HG02970 (cell line): ENCODE results near the gene PLB1.

Source experiments
- ATAC-seq: cut with Tn5 transposase; IDR thresholded peaks from one replicate; pipeline ENCODE4 v1.9.1; 2021; ENCODE audit warnings: mild to moderate bottlenecking, moderate library complexity, moderate number of reproducible peaks; ENCODE audit not compliant: unreplicated experiment, low FRiP score

Gene PLB1

GRCh38 chr2:28678175-28678855, 182.5 kb downstream of the PLB1 start:
- ATAC-seq: no peak

DNA sequence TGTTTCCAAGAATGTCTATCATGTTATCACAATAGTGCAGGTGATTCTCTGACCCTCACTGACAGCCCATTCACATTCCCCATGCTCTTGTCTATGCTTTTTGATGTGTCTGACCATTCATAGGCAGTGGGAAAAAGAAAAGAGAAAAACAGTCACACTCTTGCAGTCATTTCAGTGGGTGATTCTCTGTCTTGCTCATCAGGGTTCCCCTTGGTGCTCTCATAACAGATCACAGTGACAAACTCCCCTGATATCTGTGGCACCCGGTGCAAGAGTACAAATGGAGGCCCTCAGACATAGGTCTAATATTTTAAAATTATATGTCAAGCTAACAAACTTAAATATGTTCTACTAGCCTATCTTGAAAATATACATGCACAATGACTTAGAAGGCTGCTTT, 183.1 kb downstream of the PLB1 start:
- no peak for ATAC-seq

- ATAC-seq: no peak
These were observed 184.8 kb downstream of the PLB1 start for GRCh38 chr2:28680657-28681056.

GRCh38 chr2:28681158-28681571, 185.3 kb downstream of the PLB1 start:
- peak; percentile 55 for ATAC-seq

GRCh38 chr2:28681606-28682005, 185.7 kb downstream of the PLB1 start:
- no peak for ATAC-seq

GRCh38 chr2:28683100-28683706, 187.3 kb downstream of the PLB1 start:
- no peak for ATAC-seq

DNA sequence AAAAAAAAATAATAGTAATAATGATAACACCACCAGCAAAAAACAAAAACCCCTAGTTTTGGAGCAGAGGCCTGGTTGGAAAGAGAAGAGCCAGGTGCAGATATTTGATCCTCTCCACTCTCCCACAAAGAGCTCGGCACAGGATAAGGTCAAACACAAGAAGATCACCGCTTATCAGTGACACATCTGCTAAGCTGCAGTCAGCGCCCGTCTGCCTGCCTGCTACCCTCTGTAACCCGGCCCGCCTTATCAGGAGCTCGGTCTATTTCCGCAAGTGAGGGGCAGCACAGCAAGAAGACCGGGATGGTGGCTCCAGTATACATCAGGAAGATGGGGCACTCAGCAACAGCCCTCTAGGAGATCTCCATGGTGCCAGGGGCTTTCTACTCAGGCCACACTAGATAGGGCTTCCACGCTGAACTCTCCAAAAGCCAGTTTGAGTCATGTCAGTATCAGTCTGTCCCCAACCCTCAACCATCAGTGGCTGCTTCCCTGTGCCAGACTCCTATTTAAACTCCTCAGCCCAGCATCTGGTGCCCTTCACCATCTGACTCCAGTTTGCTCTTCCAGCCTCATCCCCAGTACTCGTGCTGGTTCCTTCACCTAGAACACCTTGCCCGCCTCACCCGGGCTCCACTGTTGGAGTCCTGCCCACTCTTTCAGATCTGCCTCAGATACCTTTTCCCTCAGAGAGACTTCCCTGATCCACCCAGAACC, 188.4 kb downstream of the PLB1 start:
- ATAC-seq: no peak

DNA sequence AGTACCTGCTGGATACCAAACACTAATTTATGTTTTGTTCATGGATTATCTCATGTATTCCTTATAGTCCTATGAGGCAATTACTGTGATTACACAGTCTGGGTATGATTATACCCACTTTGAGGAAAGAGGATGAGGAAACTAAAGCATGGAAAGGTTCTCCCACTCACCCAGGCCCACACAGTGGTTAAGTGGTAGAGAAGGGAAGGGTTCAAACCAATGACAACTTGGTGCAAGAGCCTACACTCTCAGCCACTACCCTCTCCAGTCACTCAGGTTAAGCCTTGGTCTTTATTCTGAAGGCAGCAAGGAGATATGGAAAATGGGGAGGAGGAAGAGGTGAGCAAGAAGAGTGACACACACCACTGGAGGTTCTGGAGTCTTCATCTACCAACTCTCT, 191.3 kb downstream of the PLB1 start:
- no peak for ATAC-seq

- ATAC-seq: no peak
These were observed 192.0 kb downstream of the PLB1 start for GRCh38 chr2:28687640-28688385.

GRCh38 chr2:28688818-28689217, 193.0 kb downstream of the PLB1 start:
- ATAC-seq: no peak

GRCh38 chr2:28689771-28690170, 193.9 kb downstream of the PLB1 start:
- no peak for ATAC-seq

- no peak for ATAC-seq
These were observed 196.6 kb downstream of the PLB1 start for GRCh38 chr2:28692411-28692810.

- ATAC-seq: no peak
These were observed 197.4 kb downstream of the PLB1 start for GRCh38 chr2:28693223-28693622.
